22Rv1 (cell line): ENCODE results near the gene FBXL19.

Experiments
- ZFX ChIP-seq: fragments of 450-650 bp; IDR thresholded peaks from 2 replicates; pipeline ENCODE4 v1.6.1; 2017; ENCODE audit warnings: antibody characterized with exemption, borderline replicate concordance
- TF ChIP-seq, protein P1 (sequence below): fragments of 450-650 bp; IDR thresholded peaks from 2 replicates; pipeline ENCODE4 v1.5.1; 2017; ENCODE audit warnings: mild to moderate bottlenecking

DNA sequence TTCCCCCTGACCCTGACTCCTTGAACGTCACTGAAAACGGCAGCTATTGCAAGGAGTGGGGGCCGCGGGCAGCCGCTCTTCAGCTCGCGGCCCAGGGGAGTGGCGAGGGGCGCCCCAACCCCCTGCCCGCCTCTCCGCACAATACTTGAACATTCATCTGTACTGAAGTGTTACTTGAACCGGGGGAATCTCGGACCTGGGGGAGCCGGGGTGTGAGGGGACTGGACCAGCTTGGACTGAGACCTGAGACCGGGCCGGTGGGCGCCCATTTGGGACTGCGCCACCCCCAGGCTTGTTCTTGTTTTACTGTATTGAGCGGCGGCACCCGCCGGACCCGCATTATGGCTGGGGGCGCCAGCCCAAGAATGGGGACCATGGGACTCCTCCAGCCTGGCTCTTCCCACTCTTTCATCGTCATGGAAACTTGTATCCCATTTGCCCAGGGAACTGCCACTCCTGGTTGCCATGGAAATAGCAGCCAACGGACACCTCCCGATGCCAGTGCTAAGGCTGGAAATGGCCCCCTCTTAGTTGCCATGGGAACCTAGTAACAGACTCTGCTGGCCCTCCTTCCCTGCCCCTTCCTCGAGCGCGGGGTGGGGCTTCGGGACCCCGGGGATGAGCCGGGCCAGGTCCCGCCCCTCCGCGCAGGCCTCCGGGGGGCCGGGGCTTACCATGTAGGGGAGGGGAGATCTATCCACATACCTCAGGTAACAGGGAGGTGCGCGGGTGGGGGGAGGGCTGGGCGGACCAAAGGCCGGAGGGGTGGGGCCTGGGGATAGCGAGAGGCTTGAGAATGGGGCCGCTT is 24.7 kb downstream of the FBXL19 start:
- TF ChIP-seq ZFX: no peak
- TF ChIP-seq, protein P1, sequence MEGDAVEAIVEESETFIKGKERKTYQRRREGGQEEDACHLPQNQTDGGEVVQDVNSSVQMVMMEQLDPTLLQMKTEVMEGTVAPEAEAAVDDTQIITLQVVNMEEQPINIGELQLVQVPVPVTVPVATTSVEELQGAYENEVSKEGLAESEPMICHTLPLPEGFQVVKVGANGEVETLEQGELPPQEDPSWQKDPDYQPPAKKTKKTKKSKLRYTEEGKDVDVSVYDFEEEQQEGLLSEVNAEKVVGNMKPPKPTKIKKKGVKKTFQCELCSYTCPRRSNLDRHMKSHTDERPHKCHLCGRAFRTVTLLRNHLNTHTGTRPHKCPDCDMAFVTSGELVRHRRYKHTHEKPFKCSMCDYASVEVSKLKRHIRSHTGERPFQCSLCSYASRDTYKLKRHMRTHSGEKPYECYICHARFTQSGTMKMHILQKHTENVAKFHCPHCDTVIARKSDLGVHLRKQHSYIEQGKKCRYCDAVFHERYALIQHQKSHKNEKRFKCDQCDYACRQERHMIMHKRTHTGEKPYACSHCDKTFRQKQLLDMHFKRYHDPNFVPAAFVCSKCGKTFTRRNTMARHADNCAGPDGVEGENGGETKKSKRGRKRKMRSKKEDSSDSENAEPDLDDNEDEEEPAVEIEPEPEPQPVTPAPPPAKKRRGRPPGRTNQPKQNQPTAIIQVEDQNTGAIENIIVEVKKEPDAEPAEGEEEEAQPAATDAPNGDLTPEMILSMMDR: no peak
